ENCODE measurements around the gene ZC3H12A. TPM values are rescaled to one million over a fixed set of nuclear protein-coding genes. Genes with fewer than 3 reads are reported as not detected.

Gene ZC3H12A
- total and polyA plus RNA-seq, 2 of the 8 experiments (the other 6 are each of a cell fraction or from before 2014, with no cell fraction given), result 7.4 to 10.0 TPM

DNA sequence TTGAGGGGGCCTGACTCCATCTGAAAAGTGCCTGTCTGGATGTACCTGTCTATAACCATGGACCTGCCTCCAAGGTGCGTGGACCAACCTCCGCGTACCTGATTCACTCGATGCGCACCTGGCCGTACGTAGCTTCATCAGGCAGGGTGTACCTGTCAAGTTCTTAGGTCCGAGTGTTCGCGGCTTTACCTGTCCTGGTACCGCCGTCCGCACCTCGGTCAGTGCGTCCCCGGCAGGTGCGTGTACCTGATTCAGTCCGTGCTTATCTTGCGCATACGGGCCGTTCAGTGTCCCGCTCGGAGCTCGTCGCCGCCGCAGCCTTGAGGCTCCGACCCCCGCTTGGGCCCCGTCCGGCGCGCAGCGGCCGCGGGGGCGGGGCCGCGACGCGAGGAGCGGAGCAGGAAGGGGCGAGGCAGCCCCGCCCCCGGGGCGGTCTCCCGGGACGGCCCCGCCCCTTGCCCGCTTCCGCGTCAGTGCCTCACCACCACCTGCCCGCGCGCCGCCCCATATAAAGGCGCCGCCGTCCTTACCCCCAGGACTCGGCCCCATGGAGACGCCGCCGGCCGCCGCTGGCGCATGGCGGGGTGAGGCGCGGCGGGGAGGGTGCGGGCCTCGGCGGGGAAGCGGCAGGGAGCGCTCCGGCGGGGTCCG is at the start of gene ZC3H12A (continued):
- TF ChIP-seq CEBPB (IDR thresholded peaks at IDR 0.05; ENCODE audit: low read depth, low read length) (no peak), TAF1 (IDR thresholded peaks at IDR 0.05; ENCODE audit: low read depth, low read length) (peak; percentile 75), TAF7 (optimal IDR thresholded peaks at IDR 0.05; ENCODE audit: borderline replicate concordance, low read depth, low read length) (peak; percentile 86), SP1 (IDR thresholded peaks at IDR 0.05; ENCODE audit: low read depth, low read length) (no peak), NRF1 (IDR thresholded peaks at IDR 0.05; ENCODE audit: low read depth, low read length) (no peak), EGR1 (IDR thresholded peaks at IDR 0.05; ENCODE audit: borderline replicate concordance, low read depth, low read length) (no peak), CTCF (IDR thresholded peaks at IDR 0.05; ENCODE audit: control extremely low read depth in 1 of 3, insufficient read depth in 1 of 3, low read depth in 1 of 3, low read length in 3 of 3) (no peak), CBX5 (IDR thresholded peaks at IDR 0.05; ENCODE audit: low read depth, low read length) (no peak), BRCA1 (IDR thresholded peaks at IDR 0.05; ENCODE audit: low read depth, low read length) (no peak), CBX8 (IDR thresholded peaks at IDR 0.05; ENCODE audit: borderline replicate concordance, low read depth, low read length) (no peak), NANOG (IDR thresholded peaks at IDR 0.05; ENCODE audit: insufficient read depth, low read depth, low read length, poor library complexity, severe bottlenecking) (no peak), SUZ12 (IDR thresholded peaks at IDR 0.05; ENCODE audit: low read length) (no peak), EP300 (IDR thresholded peaks at IDR 0.05; ENCODE audit: borderline replicate concordance in 1 of 2, low read depth in 2 of 2, low read length in 2 of 2) (no peak), EZH2 (IDR thresholded peaks at IDR 0.05; ENCODE audit: low read depth, low read length, severe bottlenecking) (no peak), RNF2 (IDR thresholded peaks at IDR 0.05; ENCODE audit: borderline replicate concordance, low read depth, low read length, missing control alignments, poor library complexity, severe bottlenecking) (no peak), POLR2AphosphoS5 (IDR thresholded peaks at IDR 0.05; ENCODE audit: low read depth, low read length) (peak; percentile 77), RXRA (IDR thresholded peaks at IDR 0.05; ENCODE audit: insufficient read depth, low read depth, low read length) (no peak), JUND (IDR thresholded peaks at IDR 0.05; ENCODE audit: low read length) (no peak), POU5F1 (IDR thresholded peaks at IDR 0.05; ENCODE audit: low read depth, low read length) (no peak), SIX5 (IDR thresholded peaks at IDR 0.05; ENCODE audit: low read depth, low read length) (no peak)
- TF ChIP-seq, protein P1, sequence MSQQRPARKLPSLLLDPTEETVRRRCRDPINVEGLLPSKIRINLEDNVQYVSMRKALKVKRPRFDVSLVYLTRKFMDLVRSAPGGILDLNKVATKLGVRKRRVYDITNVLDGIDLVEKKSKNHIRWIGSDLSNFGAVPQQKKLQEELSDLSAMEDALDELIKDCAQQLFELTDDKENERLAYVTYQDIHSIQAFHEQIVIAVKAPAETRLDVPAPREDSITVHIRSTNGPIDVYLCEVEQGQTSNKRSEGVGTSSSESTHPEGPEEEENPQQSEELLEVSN (IDR thresholded peaks at IDR 0.05), result no peak

Data from H1 (cell line).